Activated CD4-positive, CD25-positive, alpha-beta regulatory T cell treated with anti-CD3 and anti-CD28 coated beads, Interleukin-2, amount 50 U/mL, for 16 hours (primary cell): Measurements from ENCODE around the gene CPSF7.
A peak's percentile ranks its signal among the peaks of the same experiment; 100 is the strongest.
"Not testable (repeated sequence)": the region's sequence is repeated elsewhere in the genome, so short reads cannot be mapped to it uniquely, and the experiment has no call there.

Source experiments
- DNase-seq: peaks from one replicate; pipeline ENCODE4 v3.0.0-alpha.2; 2020; ENCODE audit warnings: low read depth, low spot score

The CPSF7 gene

DNA sequence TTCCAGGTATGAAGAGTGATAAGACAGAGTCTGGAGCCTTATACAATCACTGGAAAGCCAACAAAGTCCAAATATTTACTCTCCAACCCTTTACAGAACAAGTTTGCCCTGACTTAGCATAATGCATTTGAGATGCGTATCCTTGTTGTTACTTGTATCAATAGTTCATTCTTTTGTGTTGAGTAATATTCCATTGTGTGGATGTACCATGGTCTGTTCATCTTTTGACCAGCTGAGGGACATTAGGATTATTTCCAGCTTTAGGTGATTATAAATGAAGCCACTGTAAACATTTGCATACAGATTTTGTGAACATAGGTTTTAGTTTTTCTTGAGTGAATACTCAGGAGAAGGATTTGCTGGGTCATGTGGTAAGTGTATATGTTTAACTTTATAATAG is 9.8 kb upstream of the CPSF7 start:
- no peak for DNase-seq

DNA sequence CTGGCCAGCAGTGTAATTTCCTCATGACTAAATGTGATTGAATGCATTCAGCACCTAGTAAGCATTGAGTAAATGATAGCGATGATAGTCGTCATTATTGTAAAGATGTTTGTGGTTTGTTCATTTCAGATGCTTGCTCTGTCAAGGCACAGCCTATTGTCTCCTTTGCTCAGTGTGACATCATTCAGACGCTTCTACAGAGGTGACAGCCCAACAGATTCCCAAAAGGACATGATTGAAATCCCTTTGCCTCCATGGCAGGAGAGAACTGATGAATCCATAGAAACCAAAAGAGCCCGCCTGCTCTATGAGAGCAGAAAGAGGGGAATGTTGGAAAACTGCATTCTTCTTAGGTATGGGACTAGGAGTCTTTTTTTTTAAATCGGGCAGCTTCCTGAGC is 7.7 kb upstream of the CPSF7 start:
- DNase-seq, result no peak

DNA sequence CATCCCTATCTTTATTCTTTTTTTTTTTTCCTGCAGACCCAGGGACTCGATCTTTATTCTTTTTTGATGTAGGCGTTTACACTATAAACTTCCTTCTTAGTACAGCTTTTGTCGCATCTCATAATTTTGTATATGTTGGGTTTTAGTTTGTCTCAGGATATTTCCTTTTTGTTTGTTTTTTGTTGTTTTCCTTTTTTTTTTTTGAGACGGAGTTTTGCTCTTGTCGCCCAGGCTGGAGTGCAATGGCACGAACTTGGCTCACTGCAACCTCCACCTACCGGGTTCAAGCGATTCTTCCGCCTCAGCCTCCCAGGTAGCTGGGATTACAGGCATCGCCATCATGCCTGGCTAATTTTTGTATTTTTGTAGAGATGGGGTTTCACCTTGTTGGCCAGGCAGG is 1.1 kb upstream of the CPSF7 start:
- not testable (repeated sequence) for DNase-seq

DNA sequence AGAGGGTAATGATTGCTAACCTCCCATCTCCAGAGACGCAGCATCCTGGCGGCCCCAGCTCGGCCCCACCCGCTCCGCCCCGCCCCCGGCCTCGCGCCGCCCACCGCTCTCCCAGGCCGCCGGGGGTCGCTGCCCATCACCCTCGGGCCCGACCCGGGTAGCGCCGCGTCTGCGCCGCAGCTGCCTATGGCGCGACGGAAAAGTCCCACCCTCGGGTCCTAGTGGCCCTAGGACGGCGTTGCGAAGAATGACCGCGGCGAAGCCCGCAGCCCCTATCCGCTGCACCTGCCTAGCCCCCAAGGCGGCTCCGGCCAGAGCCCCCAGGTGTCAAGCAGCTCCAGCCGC is 457 bp downstream of the CPSF7 start:
- DNase-seq, result peak; percentile 38

DNA sequence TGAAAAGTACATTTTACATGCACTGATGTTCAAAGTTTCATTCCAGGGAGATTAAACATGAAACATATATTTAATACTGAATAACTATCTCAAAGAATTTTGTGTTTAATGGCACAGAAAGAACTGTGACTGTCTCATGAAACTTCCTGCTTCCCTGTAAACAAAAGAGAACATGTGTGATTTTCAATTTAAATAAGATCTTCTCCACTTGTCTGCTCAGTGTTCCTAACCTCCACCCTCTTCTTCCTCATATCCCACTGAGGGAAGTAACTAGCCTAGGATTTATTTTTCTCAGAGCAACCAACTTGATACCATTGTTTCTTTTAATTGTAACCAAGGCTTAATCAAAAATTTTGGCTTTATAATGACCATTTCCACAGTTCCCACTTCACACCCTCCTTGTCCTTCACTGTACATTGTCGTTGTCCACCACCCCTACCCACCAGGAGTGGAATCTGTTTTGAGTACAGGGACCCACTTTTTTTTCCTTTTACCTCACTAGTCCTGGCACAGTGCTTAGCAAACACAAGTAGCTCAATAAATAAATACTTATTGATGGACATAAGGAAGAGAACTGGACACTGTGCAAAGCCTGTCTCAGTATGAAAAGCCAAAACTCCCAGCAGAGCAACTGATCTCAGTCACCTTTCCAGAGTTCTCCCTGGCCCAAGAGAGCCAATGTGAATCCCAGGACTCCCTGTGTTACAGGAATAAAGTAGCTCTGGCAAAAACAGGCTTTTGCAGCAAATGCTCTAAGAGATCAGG is 4.2 kb downstream of the CPSF7 start:
- no peak for DNase-seq

DNA sequence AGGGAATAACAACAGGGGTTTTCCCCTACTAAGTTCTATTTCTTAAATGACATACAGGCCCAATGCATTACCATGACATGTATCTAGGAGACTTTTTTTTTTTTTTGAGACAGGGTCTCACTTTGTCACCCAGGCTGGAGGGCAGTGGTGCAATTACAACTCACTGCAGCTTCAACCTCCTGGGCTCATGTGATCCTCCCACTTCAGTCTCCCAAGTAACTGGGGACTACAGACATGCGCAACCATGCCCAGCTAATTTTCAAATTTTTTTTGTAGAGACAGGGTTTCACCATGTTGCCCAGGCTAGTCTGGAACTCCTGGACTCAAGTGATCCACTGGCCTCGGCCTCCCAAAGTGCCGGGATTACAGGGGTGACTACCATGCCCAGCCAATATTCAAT is 7.5 kb downstream of the CPSF7 start:
- DNase-seq, result no peak

DNA sequence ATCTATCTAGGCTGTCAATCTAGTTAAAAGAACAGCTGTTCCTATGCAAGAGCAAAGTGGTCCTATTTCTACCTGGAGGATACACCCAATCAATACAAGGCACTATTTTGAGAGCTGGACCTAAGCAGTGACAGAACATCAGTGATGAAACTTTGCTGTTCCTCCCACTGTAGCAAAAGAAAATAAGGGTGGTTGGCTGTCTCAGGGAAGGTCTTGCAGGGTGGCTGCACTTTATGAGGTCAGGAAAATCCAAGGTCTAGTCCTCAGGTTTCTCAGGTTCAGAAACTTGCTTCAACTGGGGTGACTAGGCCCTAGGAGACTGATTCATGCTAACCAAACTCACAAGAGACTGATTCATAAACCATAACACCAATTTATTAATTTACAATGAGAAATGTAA is 11.6 kb downstream of the CPSF7 start:
- no peak for DNase-seq

DNA sequence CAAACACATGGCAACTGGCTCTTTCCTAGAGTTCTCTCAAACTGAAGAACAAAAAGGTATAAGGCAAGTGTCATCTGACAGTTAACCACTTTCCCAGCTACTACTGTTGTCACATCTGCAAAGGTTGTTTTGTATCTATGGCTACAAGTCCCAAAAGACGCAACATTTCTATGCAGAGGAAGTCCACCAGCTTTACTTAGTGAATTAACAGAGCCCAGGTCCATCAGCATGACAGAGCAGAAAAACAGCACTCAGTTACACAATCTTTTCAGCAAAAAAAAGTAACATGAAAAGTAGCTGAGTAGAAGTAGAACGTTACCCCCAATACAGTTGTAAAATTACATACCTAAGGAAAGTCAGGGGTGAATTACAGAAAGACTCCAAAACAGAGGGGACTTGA is 12.1 kb downstream of the CPSF7 start:
- DNase-seq, result no peak

DNA sequence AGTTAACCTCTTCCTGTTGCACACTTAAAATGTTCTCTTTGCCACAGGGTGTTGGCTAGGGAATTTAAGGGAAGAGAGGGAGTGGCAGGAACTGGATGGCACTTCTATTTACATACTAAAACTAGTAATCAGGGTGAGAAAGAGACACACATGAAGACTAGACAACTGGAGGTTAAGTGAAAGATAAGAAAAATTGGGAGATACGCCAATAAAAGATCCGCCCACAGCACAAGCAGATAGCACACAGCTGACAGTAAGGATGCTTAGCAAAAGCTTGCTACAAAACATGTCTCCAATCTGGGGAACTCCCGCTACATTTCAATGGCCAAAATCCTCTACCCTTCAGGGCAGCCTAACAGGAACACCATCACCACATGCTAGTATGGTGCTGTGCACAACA is 12.8 kb downstream of the CPSF7 start:
- no peak for DNase-seq

GRCh38 chr11:61415381-61415780 is 14.4 kb downstream of the CPSF7 start:
- no peak for DNase-seq

DNA sequence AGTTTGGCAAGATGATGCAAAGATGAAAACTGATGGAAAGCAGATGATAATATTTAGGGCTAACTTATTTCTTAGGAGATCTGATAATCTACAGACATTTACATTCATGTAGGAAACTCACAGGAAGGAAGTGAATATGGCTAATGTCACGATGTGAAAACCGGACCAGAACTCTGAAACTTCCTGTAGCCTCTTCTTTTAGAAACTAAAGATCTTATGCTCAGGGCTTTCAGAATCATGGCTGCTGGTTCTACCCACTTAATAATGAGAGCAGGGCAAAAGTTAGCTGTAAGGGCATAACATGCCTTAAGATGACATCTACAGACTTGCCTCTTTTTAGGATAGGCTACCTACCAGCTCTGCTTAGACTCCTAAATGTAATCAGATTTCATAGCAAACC is 15.2 kb downstream of the CPSF7 start:
- no peak for DNase-seq

- DNase-seq, result no peak
These were observed 16.3 kb downstream of the CPSF7 start for GRCh38 chr11:61413496-61413895.

GRCh38 chr11:61411589-61411988 is 18.2 kb downstream of the CPSF7 start:
- no peak for DNase-seq

- DNase-seq, result no peak
These were observed 22.6 kb downstream of the CPSF7 start for GRCh38 chr11:61406991-61407728.

- no peak for DNase-seq
These were observed 23.7 kb downstream of the CPSF7 start for GRCh38 chr11:61406067-61406466.

- DNase-seq, result no peak
These were observed 25.1 kb downstream of the CPSF7 start for GRCh38 chr11:61404641-61405040.

DNA sequence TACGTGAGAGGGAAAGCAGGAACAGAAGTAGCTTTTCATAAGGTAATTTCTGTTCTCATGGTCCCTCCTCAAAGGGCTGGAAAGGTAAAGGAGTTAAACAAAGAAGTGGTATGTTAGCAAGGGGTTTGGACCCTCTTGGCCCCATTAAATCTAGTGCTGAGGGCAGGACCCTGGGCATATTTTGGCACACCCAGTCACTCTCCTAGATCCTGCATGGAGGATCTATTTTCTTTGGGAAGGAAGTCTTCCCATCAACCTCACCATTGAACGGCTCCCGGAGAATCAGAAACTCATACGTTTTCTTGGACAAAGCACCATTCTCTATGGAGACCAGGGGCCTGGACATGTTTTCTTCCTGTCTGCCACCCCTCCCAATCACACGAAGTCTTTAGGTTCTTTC is 25.7 kb downstream of the CPSF7 start:
- DNase-seq, result no peak

DNA sequence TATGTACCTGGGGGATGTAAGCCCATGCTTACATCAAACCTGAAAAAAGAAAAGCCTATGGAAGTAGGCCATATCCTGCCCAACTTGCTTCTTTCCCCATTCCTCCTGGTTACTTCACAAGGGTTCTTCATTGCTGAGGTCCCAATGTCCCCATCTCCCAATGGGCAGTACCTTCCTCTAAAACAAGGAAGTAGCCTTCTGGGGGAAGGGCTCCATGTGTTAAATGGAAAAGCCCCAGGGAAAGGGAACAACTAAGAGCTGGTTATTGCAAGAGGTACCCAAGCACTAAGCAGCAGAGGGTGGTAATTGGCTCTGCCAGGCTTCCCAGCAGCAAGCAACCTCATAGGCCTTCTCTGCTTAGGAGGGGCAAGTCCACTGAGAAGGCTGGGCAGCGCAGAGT is 26.1 kb downstream of the CPSF7 start:
- no peak for DNase-seq

GRCh38 chr11:61401573-61401972 is 28.2 kb downstream of the CPSF7 start:
- DNase-seq, result no peak

DNA sequence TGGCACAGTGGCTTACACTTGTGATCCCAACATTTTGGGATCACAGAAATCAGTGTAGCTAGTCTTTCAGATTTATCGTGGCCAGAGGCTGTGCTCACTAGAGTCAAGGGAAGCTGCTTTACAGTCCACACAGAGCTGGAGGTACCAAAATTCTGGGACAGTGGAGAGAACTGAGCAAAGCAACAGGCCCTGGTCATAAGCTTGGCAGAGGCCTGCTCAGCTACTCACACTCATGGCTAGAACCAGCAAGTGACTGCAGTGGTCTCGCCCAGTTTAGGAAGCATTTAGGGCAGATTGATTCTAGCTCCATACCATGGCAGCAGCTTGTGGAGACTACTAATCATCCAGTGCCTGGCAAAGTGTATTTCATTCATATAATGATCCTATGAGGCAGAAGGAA is 28.6 kb downstream of the CPSF7 start:
- no peak for DNase-seq

- no peak for DNase-seq
These were observed 36.7 kb downstream of the CPSF7 start for GRCh38 chr11:61392981-61393595.

GRCh38 chr11:61390161-61390560 is 39.6 kb downstream of the CPSF7 start:
- no peak for DNase-seq
